IPS-11a (cell line): ENCODE data around the gene SETD5.

Experiments used
- H3K4me3 ChIP-seq: one replicate; pipeline ENCODE4 v1.5.1; 2013; ENCODE audit warnings: low read depth, low read length, control low read depth

SETD5 gene

DNA sequence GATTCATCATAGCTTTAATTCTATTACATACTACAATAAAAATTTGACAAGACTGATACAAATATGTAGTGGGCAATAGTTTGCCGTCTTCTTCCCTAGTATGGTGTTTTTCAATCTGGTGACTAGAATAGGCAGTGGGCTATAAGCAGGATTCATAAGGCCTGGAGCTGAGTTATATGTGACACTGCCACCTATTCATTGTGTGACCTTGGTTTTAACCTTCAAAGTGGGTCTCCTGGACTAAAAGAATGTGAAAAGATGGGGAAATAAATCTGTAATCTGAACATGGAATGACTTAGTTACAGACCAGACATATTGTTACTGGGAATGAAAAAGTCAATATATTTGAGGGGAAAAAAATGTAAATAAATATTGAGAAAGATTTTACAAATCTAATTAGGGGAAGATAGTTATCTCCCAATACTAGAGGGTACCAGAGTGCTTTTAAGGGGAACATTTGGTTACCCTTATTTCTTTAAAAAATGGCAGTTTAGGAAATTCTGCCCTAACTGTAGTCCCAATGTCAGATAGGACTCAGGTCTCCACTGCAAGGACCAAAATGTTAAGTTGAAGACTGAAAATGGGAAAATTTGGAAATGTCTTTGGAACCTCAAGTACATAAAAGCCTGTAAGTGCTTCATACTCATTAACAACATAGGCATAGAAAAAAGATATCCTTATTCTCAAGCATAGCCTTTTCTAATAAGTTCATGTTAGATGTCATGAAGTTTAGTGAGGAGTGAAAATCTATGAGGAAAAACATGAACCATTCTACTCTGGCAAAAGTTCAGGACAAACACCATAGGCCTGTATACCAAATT lies 10.7 kb upstream of the SETD5 start:
- no peak overlapping the region for H3K4me3 ChIP-seq

- no peak overlapping the region for H3K4me3 ChIP-seq
Observed at GRCh38 chr3:9387322-9387655, 10.1 kb upstream of the SETD5 start.

DNA sequence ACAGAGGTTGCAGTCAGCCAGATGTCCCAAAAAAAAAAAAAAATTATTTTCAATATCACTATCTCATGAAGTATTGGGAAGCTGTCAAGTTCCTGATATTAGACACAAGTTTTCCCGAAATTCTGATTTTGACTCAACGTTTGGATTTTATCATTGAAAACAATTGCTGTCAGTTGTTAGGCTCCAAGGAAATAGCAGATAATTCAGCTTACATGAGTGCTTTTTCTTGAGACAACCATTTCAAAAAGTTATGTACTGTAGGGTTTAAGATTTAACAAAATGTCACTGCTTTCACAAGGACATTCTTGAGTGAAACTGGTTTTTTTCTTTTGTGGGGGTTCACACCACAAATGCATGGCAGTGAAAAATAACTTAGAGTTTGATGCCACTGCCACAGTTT lies 9.3 kb upstream of the SETD5 start:
- H3K4me3 ChIP-seq = no peak overlapping the region

GRCh38 chr3:9388562-9389272 lies 8.7 kb upstream of the SETD5 start:
- H3K4me3 ChIP-seq = no peak overlapping the region

GRCh38 chr3:9390265-9390888 lies 7.0 kb upstream of the SETD5 start:
- no peak overlapping the region for H3K4me3 ChIP-seq

- no peak overlapping the region for H3K4me3 ChIP-seq
Observed at GRCh38 chr3:9392041-9392440, 5.4 kb upstream of the SETD5 start.

DNA sequence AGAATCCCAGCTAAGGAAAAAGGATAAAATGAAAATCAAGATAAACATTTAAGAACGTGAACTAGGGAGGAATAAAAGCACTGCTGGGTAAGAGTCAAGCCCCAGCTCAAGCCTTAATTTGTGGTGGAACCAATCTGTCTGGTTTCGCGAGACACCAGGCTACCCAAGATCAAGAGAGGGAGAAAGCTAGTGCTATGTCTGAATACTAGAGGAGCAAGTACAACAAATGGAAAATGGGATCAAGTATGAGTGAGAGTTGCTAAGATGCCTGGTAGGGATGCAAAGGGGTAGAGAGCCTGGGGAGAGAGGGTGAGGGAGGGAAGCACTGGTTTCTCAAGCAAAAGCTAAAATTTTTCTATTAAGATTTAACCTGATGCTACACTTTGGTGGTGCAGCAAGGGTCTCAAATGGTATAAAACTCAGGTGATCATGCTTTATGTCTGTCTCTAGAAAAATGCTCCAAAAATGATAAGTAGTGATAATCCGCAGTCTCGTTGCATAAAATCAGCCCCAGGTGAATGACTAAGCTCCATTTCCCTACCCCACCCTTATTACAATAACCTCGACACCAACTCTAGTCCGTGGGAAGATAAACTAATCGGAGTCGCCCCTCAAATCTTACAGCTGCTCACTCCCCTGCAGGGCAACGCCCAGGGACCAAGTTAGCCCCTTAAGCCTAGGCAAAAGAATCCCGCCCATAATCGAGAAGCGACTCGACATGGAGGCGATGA lies 1.7 kb upstream of the SETD5 start:
- peak overlapping the region; percentile 82 for H3K4me3 ChIP-seq

- H3K4me3 ChIP-seq = peak overlapping the region; percentile 82
Observed at GRCh38 chr3:9396301-9396631, 1.1 kb upstream of the SETD5 start.

- H3K4me3 ChIP-seq = peak overlapping the region; percentile 82
Observed at GRCh38 chr3:9396632-9397331, 633 bp upstream of the SETD5 start.

DNA sequence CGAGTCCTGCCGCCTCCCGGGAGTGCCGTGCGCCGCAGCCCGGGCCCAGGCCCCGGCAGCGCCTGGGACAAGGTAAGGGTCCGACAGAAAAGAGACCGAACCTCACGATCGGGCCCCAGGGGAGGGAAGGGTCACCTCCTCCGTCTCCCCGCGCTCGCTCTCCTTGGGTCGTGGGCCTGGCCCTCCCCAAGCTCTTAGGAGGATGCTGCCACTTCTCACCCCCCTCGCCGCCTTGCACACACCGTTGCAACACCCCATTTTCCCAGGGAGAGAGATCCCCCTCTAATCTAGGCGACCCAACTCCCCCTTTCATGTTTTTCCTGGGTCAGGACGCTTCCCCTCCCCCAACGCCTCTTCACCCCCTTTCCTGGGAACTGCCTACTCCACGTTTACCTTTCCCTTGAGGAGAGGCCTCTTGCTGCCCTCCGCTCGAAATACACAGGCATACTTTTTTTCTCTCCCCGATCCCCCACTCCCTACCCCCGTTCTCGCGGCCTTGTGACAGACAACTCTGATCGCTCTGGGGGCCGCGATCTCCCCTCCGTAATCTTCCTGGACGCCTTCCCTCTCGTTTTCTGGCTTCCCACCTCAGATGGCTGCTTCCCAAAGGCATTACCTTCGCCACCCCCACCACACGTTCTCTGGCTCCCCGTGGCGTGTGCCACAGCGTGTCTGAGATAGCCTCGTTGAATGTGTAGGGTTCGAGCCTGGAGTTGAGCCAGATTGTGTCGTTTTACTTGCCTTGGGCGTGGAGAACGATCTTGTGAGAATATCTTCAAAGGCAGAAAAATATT lies 688 bp downstream of the SETD5 start:
- peak overlapping the region; percentile 98 for H3K4me3 ChIP-seq

DNA sequence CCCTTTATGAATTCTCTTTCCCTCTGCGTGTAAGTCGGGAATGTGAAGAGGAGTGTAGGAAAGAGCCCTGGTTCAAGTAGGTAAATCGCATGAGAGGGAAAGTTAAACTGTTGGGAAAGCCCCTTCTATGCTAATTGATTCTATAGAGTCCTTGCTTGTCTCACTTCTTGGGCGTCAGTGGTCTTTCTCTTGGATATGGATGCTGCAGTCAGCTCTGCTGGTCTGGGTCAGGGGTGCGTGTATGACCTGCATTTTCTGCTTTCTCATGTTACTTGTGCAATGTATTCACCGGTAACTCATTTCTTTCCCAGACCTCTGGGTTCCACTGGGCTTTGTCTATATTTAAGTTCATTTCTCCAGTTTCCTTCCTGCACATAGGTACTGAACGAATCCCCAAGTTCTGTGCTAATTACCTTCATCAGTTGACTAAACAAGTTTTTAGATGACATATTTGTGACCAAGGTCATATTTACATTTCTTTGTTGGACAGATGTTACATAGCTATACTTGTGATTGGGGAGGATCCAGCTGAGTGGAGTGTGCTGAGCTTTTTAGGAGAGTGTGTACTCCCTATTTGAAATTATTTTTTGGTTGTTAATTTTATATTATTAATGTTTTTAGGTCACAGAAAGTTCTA lies 1.4 kb downstream of the SETD5 start:
- H3K4me3 ChIP-seq = peak overlapping the region; percentile 98

DNA sequence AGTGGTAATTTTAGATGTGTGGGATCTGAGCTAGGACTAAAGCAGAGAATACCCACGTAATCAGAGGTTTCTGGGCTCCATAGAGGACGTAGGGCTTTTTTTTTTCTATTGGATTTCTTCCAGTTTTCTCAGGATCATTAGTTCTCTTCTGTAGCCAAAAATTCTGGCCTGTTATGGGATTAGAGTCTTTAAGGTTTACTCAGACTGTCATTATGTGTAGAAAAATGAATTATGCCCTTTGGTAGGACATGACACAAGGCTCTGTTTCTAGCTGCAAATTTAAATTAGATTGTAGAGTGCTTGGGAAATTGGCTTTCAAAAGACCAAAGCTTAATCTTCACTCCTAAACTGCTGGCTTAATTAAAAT lies 1.9 kb downstream of the SETD5 start:
- H3K4me3 ChIP-seq = peak overlapping the region; percentile 98

DNA sequence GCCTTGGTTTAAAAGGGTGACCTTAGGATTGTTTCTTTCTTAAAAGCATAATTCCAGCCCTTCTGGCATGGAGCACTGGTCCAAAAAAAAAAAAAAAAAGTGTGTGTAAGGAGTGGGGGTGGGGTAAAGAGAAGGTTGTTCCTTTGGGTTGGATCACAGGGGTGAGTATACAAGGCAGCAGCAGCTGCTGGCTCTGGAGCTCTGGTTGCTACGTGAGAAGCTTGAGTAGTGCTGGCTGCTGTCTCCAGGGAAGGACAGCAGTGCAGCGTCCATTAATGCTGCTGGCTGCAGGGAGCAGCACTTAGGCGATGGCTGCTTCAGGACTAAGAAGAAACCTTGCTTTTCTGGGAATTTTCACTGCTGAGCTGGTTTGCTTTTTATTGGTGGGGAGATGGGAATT lies 2.3 kb downstream of the SETD5 start:
- H3K4me3 ChIP-seq = peak overlapping the region; percentile 98

DNA sequence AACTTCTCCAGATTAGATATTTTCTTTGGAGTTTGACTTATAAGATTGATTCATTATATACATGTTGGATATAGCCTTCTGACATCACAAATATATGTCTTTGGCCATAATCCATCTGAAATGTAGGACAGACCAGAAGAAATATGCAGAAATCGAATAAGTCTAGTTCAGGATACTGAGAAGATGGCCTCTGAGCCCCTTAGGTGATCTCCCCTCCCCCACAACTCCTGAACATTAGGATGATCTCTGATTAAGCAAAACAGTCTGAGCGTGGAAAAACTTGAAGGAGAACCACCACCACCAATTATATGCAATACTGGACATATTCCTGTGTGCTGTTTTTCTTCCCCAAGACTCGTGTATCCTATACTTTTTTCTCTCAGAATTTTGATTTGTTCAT lies 3.2 kb downstream of the SETD5 start:
- H3K4me3 ChIP-seq = no peak overlapping the region

GRCh38 chr3:9401986-9402385 lies 4.6 kb downstream of the SETD5 start:
- no peak overlapping the region for H3K4me3 ChIP-seq

GRCh38 chr3:9402410-9403228 lies 5.2 kb downstream of the SETD5 start:
- H3K4me3 ChIP-seq = no peak overlapping the region

DNA sequence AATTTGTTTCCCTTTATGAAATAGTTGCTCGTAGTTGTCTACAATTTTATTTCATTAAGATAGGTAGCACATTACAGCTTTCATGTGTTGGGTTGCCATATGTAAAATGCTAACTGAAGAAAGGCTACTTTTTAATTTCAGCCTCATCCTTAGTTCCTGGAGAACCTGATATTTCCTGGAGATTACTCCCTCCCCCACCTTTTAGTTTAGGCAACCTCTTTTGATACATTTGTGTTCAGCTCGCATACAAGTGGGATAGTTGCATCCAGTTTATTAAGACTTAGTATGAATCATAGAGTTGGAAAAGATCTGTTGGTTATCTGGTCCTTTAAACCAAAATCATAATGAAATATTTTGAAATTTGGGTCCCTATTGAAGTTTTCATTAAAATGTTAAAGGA lies 6.0 kb downstream of the SETD5 start:
- no peak overlapping the region for H3K4me3 ChIP-seq

GRCh38 chr3:9404680-9405079 lies 7.3 kb downstream of the SETD5 start:
- no peak overlapping the region for H3K4me3 ChIP-seq

- H3K4me3 ChIP-seq = no peak overlapping the region
Observed at GRCh38 chr3:9405756-9406155, 8.3 kb downstream of the SETD5 start.
